ENCODE results near the gene FBXW12.

FBXW12 gene

DNA sequence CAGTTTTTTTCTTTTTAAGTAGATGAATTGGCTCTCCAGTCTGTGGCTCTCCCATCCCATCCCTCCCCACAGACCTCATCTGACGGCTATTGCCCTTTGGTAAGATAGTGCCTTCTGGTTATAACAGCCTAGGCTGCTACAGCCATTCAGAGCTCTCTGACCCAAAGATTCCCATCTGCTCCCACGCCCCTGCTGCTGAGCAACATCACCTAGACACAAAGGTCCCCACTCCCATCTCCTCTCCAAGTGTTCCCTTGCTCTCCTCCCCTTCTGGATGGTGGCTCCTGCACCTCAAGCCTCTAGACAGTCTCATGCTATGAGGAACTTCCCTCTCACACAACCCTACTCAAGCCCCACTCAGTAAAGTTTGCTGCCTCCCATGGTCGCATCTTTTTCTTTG lies 23.7 kb downstream of the FBXW12 start:
- no peaks in the 10 kb centered on the region for H3K9me3 ChIP-seq (ENCODE audit: control insufficient read depth, insufficient read depth, low read depth, low read length)
- ChIA-PET POLR2A (interaction anchor here (0.7 kb wide), 1 partner anchor 590 kb away, joined by 9 read pairs; no protein-coding TSS in a partner anchor), CTCF (interaction anchor here (0.6 to 2.3 kb wide), 3 partner anchors 11 to 103 kb away, joined by 3 to 11 read pairs (median 3); no protein-coding TSS in a partner anchor)
- H3K4me3 ChIP-seq (ENCODE audit: low read depth, low read length): no peak overlapping the region
- no peak overlapping the region for H3K27ac ChIP-seq (ENCODE audit: extremely low read depth, low read depth, low read length)
- H3K4me1 ChIP-seq (ENCODE audit: control insufficient read depth, insufficient read depth, low read length): no peaks in the 10 kb centered on the region
- H3K36me3 ChIP-seq (ENCODE audit: control insufficient read depth in 2 of 2, insufficient read depth in 1 of 2, low read length in 2 of 2): no peaks in the 10 kb centered on the region
- TF ChIP-seq ZNF549 (tag by site-specific recombination; IDR thresholded peaks at IDR 0.05): no peak
- TF ChIP-seq ZNF2 (tag by site-specific recombination; IDR thresholded peaks at IDR 0.05): no peak

DNA sequence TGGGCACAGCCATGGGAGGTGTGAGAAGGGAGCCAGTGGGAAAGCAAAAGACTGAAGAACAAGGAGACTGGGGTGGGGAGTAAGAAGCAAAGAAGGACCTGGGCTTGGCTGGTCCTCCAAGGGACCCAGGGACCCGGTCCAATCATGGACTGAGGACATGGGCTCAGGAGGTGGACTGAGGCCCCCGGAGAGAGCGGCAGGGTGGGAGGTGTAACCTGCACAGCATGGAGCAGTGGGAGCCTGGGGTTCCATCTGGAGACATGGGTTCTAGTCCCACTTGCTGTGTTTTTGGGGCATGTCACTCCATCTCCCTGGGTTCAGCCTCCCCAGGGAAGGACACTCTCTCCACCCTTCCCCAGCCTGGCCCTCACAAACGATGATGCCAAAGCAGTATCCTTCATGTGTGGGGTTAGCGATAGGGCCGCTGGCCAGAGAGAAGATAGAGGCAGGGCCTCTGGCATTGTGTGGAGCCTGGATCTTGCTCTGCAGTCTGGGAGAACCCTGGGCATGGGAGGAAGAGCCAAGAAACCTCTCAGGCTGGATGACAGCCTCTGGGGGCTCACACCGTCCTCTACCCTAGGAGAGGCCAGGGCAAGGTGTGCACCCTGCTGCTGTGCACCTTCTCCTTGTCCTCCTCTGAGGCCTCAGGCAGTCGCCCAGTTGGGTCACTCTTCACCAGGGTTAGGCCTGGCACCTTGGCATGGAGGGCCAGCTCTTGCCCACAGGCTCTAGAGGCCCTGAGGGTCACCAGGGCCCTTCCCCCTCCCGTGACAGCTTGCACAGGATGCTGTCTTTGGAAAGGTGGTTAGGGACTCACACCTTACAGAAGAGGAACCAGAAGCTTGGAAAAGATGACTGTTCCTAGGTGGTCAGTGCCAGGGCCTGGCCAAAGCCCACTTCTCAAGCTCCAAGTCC lies 26.0 kb downstream of the FBXW12 start:
- CTCF ChIA-PET: interaction anchor here (0.5 to 7.2 kb wide), 2 partner anchors 37 to 130 kb away, joined by 3 to 238 read pairs; no protein-coding TSS in a partner anchor
- TF ChIP-seq ZEB2 (tag by site-specific recombination; IDR thresholded peaks at IDR 0.05) (no peak), ZNF19 (tag by site-specific recombination; IDR thresholded peaks at IDR 0.05; ENCODE audit: low read depth) (no peak), ZNF747 (tag by site-specific recombination; IDR thresholded peaks at IDR 0.05) (no peak), ZBTB17 (tag by site-specific recombination; IDR thresholded peaks at IDR 0.05) (no peak), ZNF292 (tag by site-specific recombination; IDR thresholded peaks at IDR 0.05; ENCODE audit: borderline replicate concordance, low read depth) (no peak), GLIS2 (tag by site-specific recombination; IDR thresholded peaks at IDR 0.05) (no peak), ZNF660 (tag by site-specific recombination; IDR thresholded peaks at IDR 0.05) (no peak), ZFP3 (tag by site-specific recombination; IDR thresholded peaks at IDR 0.05; ENCODE audit: low read depth) (no peak), ZBTB1 (tag by site-specific recombination; IDR thresholded peaks at IDR 0.05) (no peak), ZXDB (tag by site-specific recombination; IDR thresholded peaks at IDR 0.05) (no peak), ZNF10 (tag by site-specific recombination; IDR thresholded peaks at IDR 0.05) (no peak), IKZF3 (tag by site-specific recombination; IDR thresholded peaks at IDR 0.05) (no peak), ZBTB48 (tag by site-specific recombination; IDR thresholded peaks at IDR 0.05) (no peak), ZBTB20 (tag by site-specific recombination; IDR thresholded peaks at IDR 0.05) (no peak)
- TF ChIP-seq, protein P1, sequence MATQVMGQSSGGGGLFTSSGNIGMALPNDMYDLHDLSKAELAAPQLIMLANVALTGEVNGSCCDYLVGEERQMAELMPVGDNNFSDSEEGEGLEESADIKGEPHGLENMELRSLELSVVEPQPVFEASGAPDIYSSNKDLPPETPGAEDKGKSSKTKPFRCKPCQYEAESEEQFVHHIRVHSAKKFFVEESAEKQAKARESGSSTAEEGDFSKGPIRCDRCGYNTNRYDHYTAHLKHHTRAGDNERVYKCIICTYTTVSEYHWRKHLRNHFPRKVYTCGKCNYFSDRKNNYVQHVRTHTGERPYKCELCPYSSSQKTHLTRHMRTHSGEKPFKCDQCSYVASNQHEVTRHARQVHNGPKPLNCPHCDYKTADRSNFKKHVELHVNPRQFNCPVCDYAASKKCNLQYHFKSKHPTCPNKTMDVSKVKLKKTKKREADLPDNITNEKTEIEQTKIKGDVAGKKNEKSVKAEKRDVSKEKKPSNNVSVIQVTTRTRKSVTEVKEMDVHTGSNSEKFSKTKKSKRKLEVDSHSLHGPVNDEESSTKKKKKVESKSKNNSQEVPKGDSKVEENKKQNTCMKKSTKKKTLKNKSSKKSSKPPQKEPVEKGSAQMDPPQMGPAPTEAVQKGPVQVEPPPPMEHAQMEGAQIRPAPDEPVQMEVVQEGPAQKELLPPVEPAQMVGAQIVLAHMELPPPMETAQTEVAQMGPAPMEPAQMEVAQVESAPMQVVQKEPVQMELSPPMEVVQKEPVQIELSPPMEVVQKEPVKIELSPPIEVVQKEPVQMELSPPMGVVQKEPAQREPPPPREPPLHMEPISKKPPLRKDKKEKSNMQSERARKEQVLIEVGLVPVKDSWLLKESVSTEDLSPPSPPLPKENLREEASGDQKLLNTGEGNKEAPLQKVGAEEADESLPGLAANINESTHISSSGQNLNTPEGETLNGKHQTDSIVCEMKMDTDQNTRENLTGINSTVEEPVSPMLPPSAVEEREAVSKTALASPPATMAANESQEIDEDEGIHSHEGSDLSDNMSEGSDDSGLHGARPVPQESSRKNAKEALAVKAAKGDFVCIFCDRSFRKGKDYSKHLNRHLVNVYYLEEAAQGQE (tag by site-specific recombination; IDR thresholded peaks at IDR 0.05): no peak
- TF ChIP-seq, protein P2, sequence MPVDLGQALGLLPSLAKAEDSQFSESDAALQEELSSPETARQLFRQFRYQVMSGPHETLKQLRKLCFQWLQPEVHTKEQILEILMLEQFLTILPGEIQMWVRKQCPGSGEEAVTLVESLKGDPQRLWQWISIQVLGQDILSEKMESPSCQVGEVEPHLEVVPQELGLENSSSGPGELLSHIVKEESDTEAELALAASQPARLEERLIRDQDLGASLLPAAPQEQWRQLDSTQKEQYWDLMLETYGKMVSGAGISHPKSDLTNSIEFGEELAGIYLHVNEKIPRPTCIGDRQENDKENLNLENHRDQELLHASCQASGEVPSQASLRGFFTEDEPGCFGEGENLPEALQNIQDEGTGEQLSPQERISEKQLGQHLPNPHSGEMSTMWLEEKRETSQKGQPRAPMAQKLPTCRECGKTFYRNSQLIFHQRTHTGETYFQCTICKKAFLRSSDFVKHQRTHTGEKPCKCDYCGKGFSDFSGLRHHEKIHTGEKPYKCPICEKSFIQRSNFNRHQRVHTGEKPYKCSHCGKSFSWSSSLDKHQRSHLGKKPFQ (tag by site-specific recombination; IDR thresholded peaks at IDR 0.05): no peak
- TF ChIP-seq, protein P3, sequence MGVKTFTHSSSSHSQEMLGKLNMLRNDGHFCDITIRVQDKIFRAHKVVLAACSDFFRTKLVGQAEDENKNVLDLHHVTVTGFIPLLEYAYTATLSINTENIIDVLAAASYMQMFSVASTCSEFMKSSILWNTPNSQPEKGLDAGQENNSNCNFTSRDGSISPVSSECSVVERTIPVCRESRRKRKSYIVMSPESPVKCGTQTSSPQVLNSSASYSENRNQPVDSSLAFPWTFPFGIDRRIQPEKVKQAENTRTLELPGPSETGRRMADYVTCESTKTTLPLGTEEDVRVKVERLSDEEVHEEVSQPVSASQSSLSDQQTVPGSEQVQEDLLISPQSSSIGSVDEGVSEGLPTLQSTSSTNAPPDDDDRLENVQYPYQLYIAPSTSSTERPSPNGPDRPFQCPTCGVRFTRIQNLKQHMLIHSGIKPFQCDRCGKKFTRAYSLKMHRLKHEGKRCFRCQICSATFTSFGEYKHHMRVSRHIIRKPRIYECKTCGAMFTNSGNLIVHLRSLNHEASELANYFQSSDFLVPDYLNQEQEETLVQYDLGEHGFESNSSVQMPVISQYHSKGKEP (tag by site-specific recombination; IDR thresholded peaks at IDR 0.05): no peak
- TF ChIP-seq, protein P4, sequence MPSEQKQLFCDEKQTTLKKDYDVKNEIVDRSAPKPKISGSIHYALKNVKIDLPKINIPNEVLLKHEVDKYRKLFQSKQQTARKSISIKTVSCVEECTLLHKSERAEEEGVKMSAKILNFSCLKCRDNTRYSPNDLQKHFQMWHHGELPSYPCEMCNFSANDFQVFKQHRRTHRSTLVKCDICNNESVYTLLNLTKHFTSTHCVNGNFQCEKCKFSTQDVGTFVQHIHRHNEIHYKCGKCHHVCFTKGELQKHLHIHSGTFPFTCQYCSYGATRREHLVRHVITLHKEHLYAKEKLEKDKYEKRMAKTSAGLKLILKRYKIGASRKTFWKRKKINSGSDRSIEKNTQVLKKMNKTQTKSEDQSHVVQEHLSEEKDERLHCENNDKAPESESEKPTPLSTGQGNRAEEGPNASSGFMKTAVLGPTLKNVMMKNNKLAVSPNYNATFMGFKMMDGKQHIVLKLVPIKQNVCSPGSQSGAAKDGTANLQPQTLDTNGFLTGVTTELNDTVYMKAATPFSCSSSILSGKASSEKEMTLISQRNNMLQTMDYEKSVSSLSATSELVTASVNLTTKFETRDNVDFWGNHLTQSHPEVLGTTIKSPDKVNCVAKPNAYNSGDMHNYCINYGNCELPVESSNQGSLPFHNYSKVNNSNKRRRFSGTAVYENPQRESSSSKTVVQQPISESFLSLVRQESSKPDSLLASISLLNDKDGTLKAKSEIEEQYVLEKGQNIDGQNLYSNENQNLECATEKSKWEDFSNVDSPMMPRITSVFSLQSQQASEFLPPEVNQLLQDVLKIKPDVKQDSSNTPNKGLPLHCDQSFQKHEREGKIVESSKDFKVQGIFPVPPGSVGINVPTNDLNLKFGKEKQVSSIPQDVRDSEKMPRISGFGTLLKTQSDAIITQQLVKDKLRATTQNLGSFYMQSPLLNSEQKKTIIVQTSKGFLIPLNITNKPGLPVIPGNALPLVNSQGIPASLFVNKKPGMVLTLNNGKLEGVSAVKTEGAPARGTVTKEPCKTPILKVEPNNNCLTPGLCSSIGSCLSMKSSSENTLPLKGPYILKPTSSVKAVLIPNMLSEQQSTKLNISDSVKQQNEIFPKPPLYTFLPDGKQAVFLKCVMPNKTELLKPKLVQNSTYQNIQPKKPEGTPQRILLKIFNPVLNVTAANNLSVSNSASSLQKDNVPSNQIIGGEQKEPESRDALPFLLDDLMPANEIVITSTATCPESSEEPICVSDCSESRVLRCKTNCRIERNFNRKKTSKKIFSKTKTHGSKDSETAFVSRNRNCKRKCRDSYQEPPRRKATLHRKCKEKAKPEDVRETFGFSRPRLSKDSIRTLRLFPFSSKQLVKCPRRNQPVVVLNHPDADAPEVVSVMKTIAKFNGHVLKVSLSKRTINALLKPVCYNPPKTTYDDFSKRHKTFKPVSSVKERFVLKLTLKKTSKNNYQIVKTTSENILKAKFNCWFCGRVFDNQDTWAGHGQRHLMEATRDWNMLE (tag by site-specific recombination; conservative IDR thresholded peaks at IDR 0.05; ENCODE audit: low read depth): no peak

More for the DNA sequence above, 26.0 kb downstream of the FBXW12 start:
- no peaks in the 10 kb centered on the region for H3K36me3 ChIP-seq (ENCODE audit: control insufficient read depth in 2 of 2, insufficient read depth in 1 of 2, low read length in 2 of 2)
- H3K9me3 ChIP-seq (ENCODE audit: control insufficient read depth, insufficient read depth, low read depth, low read length): no peaks in the 10 kb centered on the region
- no peak overlapping the region for H3K27ac ChIP-seq (ENCODE audit: extremely low read depth, low read depth, low read length)
- H3K4me1 ChIP-seq (ENCODE audit: control insufficient read depth, insufficient read depth, low read length): no peaks in the 10 kb centered on the region
- no peak overlapping the region for H3K4me3 ChIP-seq (ENCODE audit: low read depth, low read length)
- POLR2A ChIA-PET: no interaction called here
